ENCODE data around the gene RSKR.

The RSKR gene

DNA sequence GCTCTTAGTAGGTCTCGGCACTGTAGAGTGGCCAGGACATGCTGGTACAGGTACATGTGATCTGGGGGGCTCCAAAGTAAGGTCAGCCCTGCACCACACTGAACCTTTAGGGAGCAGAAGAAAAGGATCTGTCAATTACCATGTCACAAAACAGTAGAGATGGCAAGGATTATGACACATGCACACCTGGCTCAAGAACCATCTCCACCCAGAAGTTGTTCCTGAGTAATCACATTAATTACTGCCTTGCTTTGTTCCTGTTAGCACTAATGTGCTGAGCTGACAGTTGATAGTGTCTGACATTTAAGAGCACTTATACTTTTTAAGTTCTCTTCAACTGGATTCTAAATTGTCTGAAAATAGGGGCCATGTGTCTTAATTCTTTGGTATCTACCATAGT lies 21.5 kb upstream of the RSKR start:
- Histone ChIP-seq H4K20me1 (ENCODE audit: control insufficient read depth, insufficient read depth, low read depth, low read length) (peaks cover 1% of the 10 kb centered on the region), H3K27ac (ENCODE audit: low read depth, low read length) (no peak overlapping the region), H3K79me2 (ENCODE audit: control insufficient read depth, low read length) (peaks cover 65% of the 10 kb centered on the region), H3K4me3 (ENCODE audit: low read length) (no peak overlapping the region), H3K36me3 (ENCODE audit: control insufficient read depth, low read length) (peaks cover 96% of the 10 kb centered on the region), H3F3A (ENCODE audit: control insufficient read depth, insufficient read depth) (no peaks in the 10 kb centered on the region), H3K4me2 (ENCODE audit: low read length) (no peak overlapping the region), H3K4me1 (ENCODE audit: control insufficient read depth, low read length) (no peaks in the 10 kb centered on the region), H3K9me3 (ENCODE audit: control insufficient read depth, insufficient read depth, low read length) (no peaks in the 10 kb centered on the region), H3K27me3 (ENCODE audit: control insufficient read depth, low read length) (no peaks in the 10 kb centered on the region), H3K9me2 (replicated peaks; ENCODE audit: control insufficient read depth, low read length) (no peaks in the 10 kb centered on the region)
- no peak for TF ChIP-seq EZH2phosphoT487 (IDR thresholded peaks at IDR 0.05; ENCODE audit: borderline replicate concordance, low read length)
- TF ChIP-seq, protein P1, sequence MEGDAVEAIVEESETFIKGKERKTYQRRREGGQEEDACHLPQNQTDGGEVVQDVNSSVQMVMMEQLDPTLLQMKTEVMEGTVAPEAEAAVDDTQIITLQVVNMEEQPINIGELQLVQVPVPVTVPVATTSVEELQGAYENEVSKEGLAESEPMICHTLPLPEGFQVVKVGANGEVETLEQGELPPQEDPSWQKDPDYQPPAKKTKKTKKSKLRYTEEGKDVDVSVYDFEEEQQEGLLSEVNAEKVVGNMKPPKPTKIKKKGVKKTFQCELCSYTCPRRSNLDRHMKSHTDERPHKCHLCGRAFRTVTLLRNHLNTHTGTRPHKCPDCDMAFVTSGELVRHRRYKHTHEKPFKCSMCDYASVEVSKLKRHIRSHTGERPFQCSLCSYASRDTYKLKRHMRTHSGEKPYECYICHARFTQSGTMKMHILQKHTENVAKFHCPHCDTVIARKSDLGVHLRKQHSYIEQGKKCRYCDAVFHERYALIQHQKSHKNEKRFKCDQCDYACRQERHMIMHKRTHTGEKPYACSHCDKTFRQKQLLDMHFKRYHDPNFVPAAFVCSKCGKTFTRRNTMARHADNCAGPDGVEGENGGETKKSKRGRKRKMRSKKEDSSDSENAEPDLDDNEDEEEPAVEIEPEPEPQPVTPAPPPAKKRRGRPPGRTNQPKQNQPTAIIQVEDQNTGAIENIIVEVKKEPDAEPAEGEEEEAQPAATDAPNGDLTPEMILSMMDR (IDR thresholded peaks at IDR 0.05; ENCODE audit: low read depth, low read length, poor library complexity, severe bottlenecking) = no peak

DNA sequence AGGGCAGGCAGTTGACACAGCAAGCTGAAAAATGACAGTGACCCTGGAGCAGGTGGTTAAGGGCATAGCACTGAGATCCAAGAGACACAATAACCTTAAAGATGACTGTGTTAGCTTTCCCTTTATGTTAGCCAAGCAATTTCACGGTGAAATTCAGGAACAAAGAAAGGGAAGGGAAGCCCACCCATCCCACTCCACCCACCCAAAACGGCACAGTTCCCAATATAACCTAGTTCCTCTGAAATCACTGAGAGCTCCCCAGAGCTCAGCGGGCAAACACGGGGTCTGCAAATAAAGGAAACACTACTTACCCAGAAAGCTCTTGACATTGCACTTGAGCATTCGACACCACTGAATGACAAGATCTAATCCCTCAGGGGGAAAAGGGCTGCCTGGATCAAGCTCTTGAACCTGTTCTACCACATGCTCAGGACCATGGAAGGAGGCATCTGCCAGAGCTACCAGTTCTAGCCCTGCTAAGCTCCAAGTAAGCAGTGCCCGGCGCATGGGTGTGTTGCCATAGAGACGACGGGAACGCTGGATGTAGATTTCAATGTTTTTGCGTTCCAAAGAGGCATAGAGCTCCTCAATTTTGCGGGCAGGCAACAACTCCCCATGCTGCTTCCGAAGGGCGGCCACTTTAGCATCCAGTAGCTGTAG lies 20.4 kb upstream of the RSKR start:
- H3K27me3 ChIP-seq (ENCODE audit: control insufficient read depth, low read length) = no peaks in the 10 kb centered on the region
- no peak overlapping the region for H3K4me2 ChIP-seq (ENCODE audit: low read length)
- H3K79me2 ChIP-seq (ENCODE audit: control insufficient read depth, low read length) = peaks cover 58% of the 10 kb centered on the region
- no peaks in the 10 kb centered on the region; the same call in 1 of the 2 replicates for H4K20me1 ChIP-seq (ENCODE audit: control insufficient read depth, insufficient read depth, low read depth, low read length)
- TF ChIP-seq, protein P1 (IDR thresholded peaks at IDR 0.05; ENCODE audit: low read depth, low read length, poor library complexity, severe bottlenecking) = no peak
- TF ChIP-seq EZH2phosphoT487 (IDR thresholded peaks at IDR 0.05; ENCODE audit: borderline replicate concordance, low read length) = no peak
- H3K9me3 ChIP-seq (ENCODE audit: control insufficient read depth, insufficient read depth, low read length) = no peaks in the 10 kb centered on the region
- H3K36me3 ChIP-seq (ENCODE audit: control insufficient read depth, low read length) = peaks cover 96% of the 10 kb centered on the region
- H3K27ac ChIP-seq (ENCODE audit: low read depth, low read length) = no peak overlapping the region
- no peaks in the 10 kb centered on the region for H3F3A ChIP-seq (ENCODE audit: control insufficient read depth, insufficient read depth)
- H3K4me1 ChIP-seq (ENCODE audit: control insufficient read depth, low read length) = no peaks in the 10 kb centered on the region
- no peaks in the 10 kb centered on the region for H3K9me2 ChIP-seq (replicated peaks; ENCODE audit: control insufficient read depth, low read length)
- H3K4me3 ChIP-seq (ENCODE audit: low read length) = no peak overlapping the region

DNA sequence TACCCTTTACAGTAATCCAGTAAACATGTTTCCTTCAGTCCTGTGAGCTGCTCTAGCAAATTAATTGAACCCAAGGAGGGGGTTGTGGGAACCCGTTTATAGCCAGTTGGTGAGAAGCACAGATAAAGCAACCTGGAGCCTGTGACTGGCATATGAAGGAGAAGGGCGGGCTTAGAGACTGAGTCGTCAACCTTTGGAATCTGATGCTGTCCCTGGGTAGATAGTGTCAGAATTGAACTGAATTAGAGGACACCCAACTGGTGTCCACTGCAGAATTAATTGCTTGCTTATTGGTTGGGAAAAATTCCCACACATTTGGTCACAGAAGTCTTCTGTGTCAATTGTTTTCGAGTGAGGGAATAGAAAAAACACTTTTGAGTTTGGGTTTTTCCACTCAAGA lies 12.8 kb upstream of the RSKR start:
- H3K27ac ChIP-seq (ENCODE audit: low read depth, low read length) = no peak overlapping the region
- no peaks in the 10 kb centered on the region for H3K4me1 ChIP-seq (ENCODE audit: control insufficient read depth, low read length)
- H4K20me1 ChIP-seq (ENCODE audit: control insufficient read depth, insufficient read depth, low read depth, low read length) = no peaks in the 10 kb centered on the region; the same call in 1 of the 2 replicates
- H3F3A ChIP-seq (ENCODE audit: control insufficient read depth, insufficient read depth) = no peaks in the 10 kb centered on the region
- H3K36me3 ChIP-seq (ENCODE audit: control insufficient read depth, low read length) = peaks cover 79% of the 10 kb centered on the region
- H3K79me2 ChIP-seq (ENCODE audit: control insufficient read depth, low read length) = no peaks in the 10 kb centered on the region
- TF ChIP-seq EZH2phosphoT487 (IDR thresholded peaks at IDR 0.05; ENCODE audit: borderline replicate concordance, low read length) = no peak
- TF ChIP-seq, protein P1 (IDR thresholded peaks at IDR 0.05; ENCODE audit: low read depth, low read length, poor library complexity, severe bottlenecking) = no peak
- H3K4me2 ChIP-seq (ENCODE audit: low read length) = no peak overlapping the region
- H3K27me3 ChIP-seq (ENCODE audit: control insufficient read depth, low read length) = no peaks in the 10 kb centered on the region
- H3K9me3 ChIP-seq (ENCODE audit: control insufficient read depth, insufficient read depth, low read length) = no peaks in the 10 kb centered on the region
- no peak overlapping the region for H3K4me3 ChIP-seq (ENCODE audit: low read length)
- no peaks in the 10 kb centered on the region for H3K9me2 ChIP-seq (replicated peaks; ENCODE audit: control insufficient read depth, low read length)
